Gastroesophageal sphincter (tissue), 4 donors: Measurements from ENCODE around the gene TENT4B. TPM values are rescaled to one million over a fixed set of nuclear protein-coding genes. Genes with fewer than 3 reads are reported as not detected.
"Not testable (repeated sequence)": the region's sequence is repeated elsewhere in the genome, so short reads cannot be mapped to it uniquely, and the experiment has no call there.

Experiments
- ATAC-seq: fragments of 150-250 bp; one replicate; pipeline ENCODE4 v1.9.1; 2016; ENCODE audit warnings: mild to moderate bottlenecking, moderate library complexity
- H3K27ac ChIP-seq, 4 donors: fragments of 200-600 bp; sonication (generic) in 3 of 4; 1 replicate in 3 of 4; 2 replicates in 1 of 4; pipeline ENCODE4 v1.5.1; 2016 to 2019
- H3K27me3 ChIP-seq: fragments of 200-600 bp; sonication (generic); one replicate; pipeline ENCODE4 v1.5.1; 2019
- H3K36me3 ChIP-seq, 2 donors: fragments of 200-600 bp; sonication (generic); one replicate each; pipeline ENCODE4 v1.5.1; 2019; ENCODE audit warnings: control low read depth in 1 of 2
- H3K4me1 ChIP-seq, 3 donors: fragments of 200-600 bp; sonication (generic); 1 replicate in 2 of 3; 2 replicates in 1 of 3; pipeline ENCODE4 v1.5.1; 2016 to 2019; ENCODE audit warnings: control low read depth in 2 of 3
- H3K4me3 ChIP-seq, 2 donors: fragments of 200-600 bp; sonication (generic); one replicate each; pipeline ENCODE4 v1.5.1; 2019; ENCODE audit warnings: mild to moderate bottlenecking in 1 of 2, moderate library complexity in 1 of 2
- H3K9me3 ChIP-seq, 3 donors: fragments of 200-600 bp; sonication (generic); one replicate each; pipeline ENCODE4 v1.5.1; 2017 to 2019; ENCODE audit warnings: control low read depth in 2 of 3
- CTCF ChIP-seq, 4 experiments: fragments of 200-600 bp in 2 of 4; fragments of 450-650 bp in 2 of 4; sonication (generic) in 1 of 4; IDR thresholded peaks; one replicate each; pipeline ENCODE4 v1.5.1; 2017 to 2019; ENCODE audit warnings: antibody characterized with exemption in 4 of 4, mild to moderate bottlenecking in 2 of 4, moderate library complexity in 2 of 4
- EP300 ChIP-seq: sonication (generic); formaldehyde crosslinking; IDR thresholded peaks from one replicate; pipeline ENCODE4 v1.6.1; 2017; ENCODE audit warnings: antibody characterized with exemption, mild to moderate bottlenecking
- POLR2A ChIP-seq, 2 donors: fragments of 450-650 bp; IDR thresholded peaks; one replicate each; pipeline ENCODE4 v1.6.1; 2017; ENCODE audit warnings: antibody characterized with exemption in 2 of 2, mild to moderate bottlenecking in 2 of 2, moderate library complexity in 1 of 2
- POLR2AphosphoS5 ChIP-seq: sonication (generic); formaldehyde crosslinking; IDR thresholded peaks from one replicate; pipeline ENCODE4 v1.6.1; 2017; ENCODE audit warnings: antibody characterized with exemption
- WGBS, 2 donors: methylation state at CpG; one replicate each; pipeline ENCODE4 v1.1.5; 2018; ENCODE audit warnings: low coverage in 1 of 2; 5-methylcytosine and 5-hydroxymethylcytosine counted together
- total RNA-seq, 4 donors: library from RNA; depleted of rRNA; stranded (reverse); fragments of >200 nt; gene quantifications; one replicate each; pipeline ENCODE4 v1.1.0, GENCODE V29; 2016

Gene TENT4B
- total RNA-seq, 4 donors from 2014 or later: 13.9 to 25.7 (median 20.9) TPM

GRCh38 chr16:50229149-50229726 is 76.1 kb downstream of the TENT4B start:
- H3K27me3 ChIP-seq: no peaks in the 10 kb centered on the region
- TF ChIP-seq POLR2A (IDR thresholded peaks at IDR 0.05): no peak
- no peak for TF ChIP-seq POLR2AphosphoS5
- no peak for TF ChIP-seq EP300
- no peak for TF ChIP-seq CTCF (IDR thresholded peaks at IDR 0.05)
- no peak overlapping the region for H3K27ac ChIP-seq
- H3K4me1 ChIP-seq: no peaks in the 10 kb centered on the region
- no peaks in the 10 kb centered on the region for H3K9me3 ChIP-seq
- ATAC-seq: no peak
- H3K36me3 ChIP-seq: peaks cover 10 to 64% of the 10 kb centered on the region in 2 donors
- WGBS, 2 donors: 85 to 94% methylated on average over 5 to 9 of the region's 10 CpGs
- H3K4me3 ChIP-seq: no peak overlapping the region

- Histone ChIP-seq H3K36me3 (peaks cover 0 to 7% of the 10 kb centered on the region in 2 donors), H3K27ac (no peak overlapping the region), H3K4me1 (no peaks in the 10 kb centered on the region), H3K4me3 (no peak overlapping the region), H3K27me3 (no peaks in the 10 kb centered on the region), H3K9me3 (no peaks in the 10 kb centered on the region)
- no peak for TF ChIP-seq POLR2A (IDR thresholded peaks at IDR 0.05)
- no peak for TF ChIP-seq CTCF (IDR thresholded peaks at IDR 0.05)
- TF ChIP-seq POLR2AphosphoS5: no peak
- no peak for TF ChIP-seq EP300
- ATAC-seq: no peak
- whole genome bisulfite sequencing, 2 donors: 49 to 79% methylated on average over 5 of the region's 5 CpGs
These were observed 81.9 kb downstream of the TENT4B start for GRCh38 chr16:50234771-50235556.

GRCh38 chr16:50235581-50235980 is 82.5 kb downstream of the TENT4B start:
- H3K9me3 ChIP-seq: no peaks in the 10 kb centered on the region
- no peak for ATAC-seq
- no peak for TF ChIP-seq POLR2A (IDR thresholded peaks at IDR 0.05)
- no peak for TF ChIP-seq EP300
- no peak for TF ChIP-seq POLR2AphosphoS5
- TF ChIP-seq CTCF (IDR thresholded peaks at IDR 0.05): no peak
- WGBS, 2 donors: 39 to 55% methylated on average over 3 to 6 of the region's 6 CpGs
- no peaks in the 10 kb centered on the region for H3K4me1 ChIP-seq
- no peak overlapping the region for H3K4me3 ChIP-seq
- H3K36me3 ChIP-seq: peaks cover 0 to under 1% of the 10 kb centered on the region in 2 donors
- H3K27me3 ChIP-seq: no peaks in the 10 kb centered on the region
- no peak overlapping the region for H3K27ac ChIP-seq

- Histone ChIP-seq H3K4me3 (no peak overlapping the region), H3K27me3 (no peaks in the 10 kb centered on the region), H3K4me1 (no peaks in the 10 kb centered on the region), H3K36me3 (no peaks in the 10 kb centered on the region), H3K27ac (no peak overlapping the region), H3K9me3 (no peaks in the 10 kb centered on the region)
- TF ChIP-seq POLR2AphosphoS5 (no peak), POLR2A (IDR thresholded peaks at IDR 0.05) (no peak), CTCF (IDR thresholded peaks at IDR 0.05) (no peak), EP300 (no peak)
- no peak for ATAC-seq
- 73 to 75% methylated on average over 3 of the region's 3 CpGs for WGBS, 2 donors
These were observed 85.2 kb downstream of the TENT4B start for GRCh38 chr16:50238314-50238713.

GRCh38 chr16:50238868-50239301 is 85.8 kb downstream of the TENT4B start:
- 68 to 77% methylated on average over 4 to 5 of the region's 5 CpGs for WGBS, 2 donors
- H3K4me1 ChIP-seq: no peaks in the 10 kb centered on the region
- no peaks in the 10 kb centered on the region for H3K27me3 ChIP-seq
- ATAC-seq: no peak
- H3K9me3 ChIP-seq: no peaks in the 10 kb centered on the region
- H3K4me3 ChIP-seq: no peak overlapping the region
- TF ChIP-seq EP300 (no peak), CTCF (IDR thresholded peaks at IDR 0.05) (no peak), POLR2AphosphoS5 (no peak), POLR2A (IDR thresholded peaks at IDR 0.05) (no peak)
- no peak overlapping the region for H3K27ac ChIP-seq
- no peaks in the 10 kb centered on the region for H3K36me3 ChIP-seq

- not testable (repeated sequence) for H3K4me3 ChIP-seq, H3K36me3 ChIP-seq, H3K27ac ChIP-seq, ATAC-seq, H3K9me3 ChIP-seq, H3K27me3 ChIP-seq
- 58 to 80% methylated on average over 4 to 5 of the region's 6 CpGs for WGBS, 2 donors
- H3K4me1 ChIP-seq: peaks cover 0 to 25% (median 0%) of the 10 kb centered on the region in 3 donors
These were observed 89.9 kb downstream of the TENT4B start for GRCh38 chr16:50243024-50243423.
